Activated T-cell treated with anti-CD3 and anti-CD28 coated beads for 48 hours (primary cell): ENCODE measurements around the gene PNMT.
"Not testable (repeated sequence)": the region's sequence is repeated elsewhere in the genome, so short reads cannot be mapped to it uniquely, and the experiment has no call there.

ENCODE experiments used
- DNase-seq: peaks from one replicate; pipeline ENCODE4 v3.0.0-alpha.2; 2020; ENCODE audit warnings: low read depth

PNMT gene

GRCh38 chr17:39687546-39688474 lies 19.6 kb downstream of the PNMT start, which contains the start of gene PGAP3:
Gene PGAP3, minus strand, starts transcription at chr17:39688057. Its CDS starts 43 bp downstream, at chr17:39688014.
- DNase-seq, result peak; percentile 87

GRCh38 chr17:39688475-39688835 lies 20.2 kb downstream of the PNMT start:
- DNase-seq, result no peak

GRCh38 chr17:39688945-39689344 lies 20.7 kb downstream of the PNMT start:
- no peak for DNase-seq

- no peak for DNase-seq
Observed at GRCh38 chr17:39694593-39694992, 26.3 kb downstream of the PNMT start.

GRCh38 chr17:39695089-39695474 lies 26.8 kb downstream of the PNMT start:
- DNase-seq, result no peak

GRCh38 chr17:39696731-39697130 lies 28.5 kb downstream of the PNMT start:
- no peak for DNase-seq

GRCh38 chr17:39697961-39698360 lies 29.7 kb downstream of the PNMT start:
- DNase-seq, result no peak

GRCh38 chr17:39699157-39699817 lies 31.0 kb downstream of the PNMT start:
- DNase-seq, result not testable (repeated sequence)

GRCh38 chr17:39699818-39700147 lies 31.5 kb downstream of the PNMT start, which contains the start of gene ERBB2:
Gene ERBB2, plus strand, starts transcription at chr17:39700064. Its CDS starts 175 bp downstream, at chr17:39700239.
- DNase-seq, result no peak

GRCh38 chr17:39700148-39700987 lies 32.1 kb downstream of the PNMT start:
- DNase-seq, result no peak

GRCh38 chr17:39701012-39701783 lies 32.9 kb downstream of the PNMT start:
- no peak for DNase-seq

GRCh38 chr17:39701784-39702422 lies 33.6 kb downstream of the PNMT start:
- no peak for DNase-seq

- no peak for DNase-seq
Observed at GRCh38 chr17:39702901-39703893, 34.9 kb downstream of the PNMT start.

- DNase-seq, result no peak
Observed at GRCh38 chr17:39703913-39704312, 35.7 kb downstream of the PNMT start.

- no peak for DNase-seq
Observed at GRCh38 chr17:39704821-39705551, 36.7 kb downstream of the PNMT start.

GRCh38 chr17:39705786-39706348 lies 37.6 kb downstream of the PNMT start:
- DNase-seq, result no peak

- DNase-seq, result no peak
Observed at GRCh38 chr17:39706383-39706782, 38.1 kb downstream of the PNMT start.

GRCh38 chr17:39706921-39707337 lies 38.7 kb downstream of the PNMT start:
- DNase-seq, result no peak
